ENCODE measurements around the gene MAPK8IP2.
"Not testable (repeated sequence)": the region's sequence is repeated elsewhere in the genome, so short reads cannot be mapped to it uniquely, and the experiment has no call there.

Gene MAPK8IP2

DNA sequence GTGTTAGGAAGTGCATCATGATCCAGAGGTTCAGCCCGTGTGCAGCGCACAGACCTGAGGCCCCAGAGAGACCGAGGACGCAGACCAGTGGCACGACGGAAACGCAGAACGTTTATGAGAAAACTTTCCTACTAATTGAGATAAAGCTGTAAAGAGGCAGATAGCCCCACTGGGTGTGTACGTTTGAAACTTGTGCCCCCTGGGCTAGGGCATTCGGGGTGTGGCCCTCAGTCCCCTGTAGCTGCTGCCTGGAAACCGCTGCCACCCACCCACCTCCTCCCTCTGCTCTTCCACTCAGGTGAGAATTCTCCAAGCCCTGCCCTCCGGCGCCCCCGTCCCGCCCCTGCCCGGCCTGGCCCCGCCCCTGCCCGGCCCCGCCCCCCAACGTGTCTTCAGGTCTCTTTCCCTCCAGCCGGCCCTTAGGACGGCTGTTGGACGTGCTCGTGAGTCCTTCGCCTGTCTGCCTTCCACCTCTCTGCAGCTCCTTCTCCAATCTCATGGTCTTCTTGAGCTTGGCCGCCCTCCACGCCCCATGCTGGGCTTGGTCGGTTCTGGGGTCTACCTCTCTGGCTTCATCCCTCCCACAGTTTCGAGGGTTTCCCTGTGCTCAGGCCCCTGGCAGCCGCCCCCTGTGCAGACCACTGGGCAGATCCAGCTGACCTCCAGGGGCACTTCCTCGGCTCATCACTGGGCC, 12.1 kb downstream of the MAPK8IP2 start:
- no peak overlapping the region for H3K27ac ChIP-seq (ENCODE audit: low read depth, low read length, poor library complexity, severe bottlenecking)
- H3K9me3 ChIP-seq (ENCODE audit: low read length): no peaks in the 10 kb centered on the region
- no peaks in the 10 kb centered on the region for H3F3A ChIP-seq (ENCODE audit: insufficient read depth, low read length)
- no peaks in the 10 kb centered on the region for H3K27me3 ChIP-seq (ENCODE audit: insufficient read depth, low read length)
- no peak overlapping the region for H3K9ac ChIP-seq (ENCODE audit: low read length)
- TF ChIP-seq, protein P1, sequence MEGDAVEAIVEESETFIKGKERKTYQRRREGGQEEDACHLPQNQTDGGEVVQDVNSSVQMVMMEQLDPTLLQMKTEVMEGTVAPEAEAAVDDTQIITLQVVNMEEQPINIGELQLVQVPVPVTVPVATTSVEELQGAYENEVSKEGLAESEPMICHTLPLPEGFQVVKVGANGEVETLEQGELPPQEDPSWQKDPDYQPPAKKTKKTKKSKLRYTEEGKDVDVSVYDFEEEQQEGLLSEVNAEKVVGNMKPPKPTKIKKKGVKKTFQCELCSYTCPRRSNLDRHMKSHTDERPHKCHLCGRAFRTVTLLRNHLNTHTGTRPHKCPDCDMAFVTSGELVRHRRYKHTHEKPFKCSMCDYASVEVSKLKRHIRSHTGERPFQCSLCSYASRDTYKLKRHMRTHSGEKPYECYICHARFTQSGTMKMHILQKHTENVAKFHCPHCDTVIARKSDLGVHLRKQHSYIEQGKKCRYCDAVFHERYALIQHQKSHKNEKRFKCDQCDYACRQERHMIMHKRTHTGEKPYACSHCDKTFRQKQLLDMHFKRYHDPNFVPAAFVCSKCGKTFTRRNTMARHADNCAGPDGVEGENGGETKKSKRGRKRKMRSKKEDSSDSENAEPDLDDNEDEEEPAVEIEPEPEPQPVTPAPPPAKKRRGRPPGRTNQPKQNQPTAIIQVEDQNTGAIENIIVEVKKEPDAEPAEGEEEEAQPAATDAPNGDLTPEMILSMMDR (IDR thresholded peaks at IDR 0.05; ENCODE audit: low read length): no peak
- TF ChIP-seq EZH2 (IDR thresholded peaks at IDR 0.05; ENCODE audit: borderline replicate concordance, low read length): no peak
- H3K4me2 ChIP-seq (ENCODE audit: low read length): no peak overlapping the region
- H4K20me1 ChIP-seq (ENCODE audit: insufficient read depth, low read length): no peaks in the 10 kb centered on the region
- no peaks in the 10 kb centered on the region for H3K9me2 ChIP-seq (ENCODE audit: low read depth, low read length)
- H3K4me1 ChIP-seq (ENCODE audit: insufficient read depth, low read length, severe bottlenecking): no peaks in the 10 kb centered on the region
- no peak overlapping the region for H3K4me3 ChIP-seq (ENCODE audit: low read depth, low read length, poor library complexity, severe bottlenecking)
- H3K36me3 ChIP-seq (ENCODE audit: insufficient read depth, low read length): no peaks in the 10 kb centered on the region
- no peak overlapping the region for H2AFZ ChIP-seq (ENCODE audit: low read length)
- no peaks in the 10 kb centered on the region for H3K79me2 ChIP-seq (ENCODE audit: insufficient read depth, low read length)

DNA sequence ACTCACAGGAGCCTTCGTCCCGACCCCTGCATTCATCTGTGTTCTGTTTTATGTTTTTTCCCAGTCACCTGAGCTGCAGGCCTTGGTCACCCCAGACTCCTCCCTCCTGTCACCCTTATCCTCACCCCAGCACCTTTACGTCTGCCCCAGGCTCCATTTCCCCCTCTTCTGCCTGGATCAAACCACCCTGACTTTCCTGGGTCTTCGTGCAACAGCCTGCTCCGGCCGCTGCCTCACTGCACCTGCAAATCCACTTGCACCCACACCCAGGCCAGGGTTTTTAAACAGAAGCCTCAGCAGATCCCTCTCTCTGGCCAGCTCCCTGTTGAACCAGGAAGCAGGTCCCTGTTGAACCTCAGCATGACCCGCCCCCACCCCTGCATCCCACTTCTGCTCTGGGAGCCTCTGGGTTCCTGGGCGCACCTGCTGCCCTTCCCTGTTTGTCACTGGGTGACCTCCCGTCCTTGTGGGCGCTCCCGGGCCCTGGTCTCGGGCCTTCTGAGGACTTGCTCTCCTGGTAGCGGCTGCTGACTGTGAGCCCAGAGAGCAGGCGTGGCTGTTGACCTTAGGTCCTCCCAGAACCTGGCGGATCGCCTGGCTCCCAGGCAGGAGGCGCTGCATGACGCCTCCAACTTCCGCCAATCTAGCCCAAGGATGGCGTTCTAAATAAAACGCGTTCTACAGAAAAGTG, 12.8 kb downstream of the MAPK8IP2 start:
- no peak for TF ChIP-seq EZH2 (IDR thresholded peaks at IDR 0.05; ENCODE audit: borderline replicate concordance, low read length)
- TF ChIP-seq, protein P1 (IDR thresholded peaks at IDR 0.05; ENCODE audit: low read length): no peak
- no peak overlapping the region for H3K4me3 ChIP-seq (ENCODE audit: low read depth, low read length, poor library complexity, severe bottlenecking)
- H3K27ac ChIP-seq (ENCODE audit: low read depth, low read length, poor library complexity, severe bottlenecking): no peak overlapping the region
- no peaks in the 10 kb centered on the region for H3K36me3 ChIP-seq (ENCODE audit: insufficient read depth, low read length)
- no peak overlapping the region for H3K4me2 ChIP-seq (ENCODE audit: low read length)
- H2AFZ ChIP-seq (ENCODE audit: low read length): no peak overlapping the region
- no peaks in the 10 kb centered on the region for H3K9me2 ChIP-seq (ENCODE audit: low read depth, low read length)
- H3F3A ChIP-seq (ENCODE audit: insufficient read depth, low read length): no peaks in the 10 kb centered on the region
- H3K27me3 ChIP-seq (ENCODE audit: insufficient read depth, low read length): no peaks in the 10 kb centered on the region
- H3K9me3 ChIP-seq (ENCODE audit: low read length): no peaks in the 10 kb centered on the region
- no peak overlapping the region for H3K9ac ChIP-seq (ENCODE audit: low read length)
- no peaks in the 10 kb centered on the region for H4K20me1 ChIP-seq (ENCODE audit: insufficient read depth, low read length)
- H3K79me2 ChIP-seq (ENCODE audit: insufficient read depth, low read length): no peaks in the 10 kb centered on the region
- H3K4me1 ChIP-seq (ENCODE audit: insufficient read depth, low read length, severe bottlenecking): no peaks in the 10 kb centered on the region

DNA sequence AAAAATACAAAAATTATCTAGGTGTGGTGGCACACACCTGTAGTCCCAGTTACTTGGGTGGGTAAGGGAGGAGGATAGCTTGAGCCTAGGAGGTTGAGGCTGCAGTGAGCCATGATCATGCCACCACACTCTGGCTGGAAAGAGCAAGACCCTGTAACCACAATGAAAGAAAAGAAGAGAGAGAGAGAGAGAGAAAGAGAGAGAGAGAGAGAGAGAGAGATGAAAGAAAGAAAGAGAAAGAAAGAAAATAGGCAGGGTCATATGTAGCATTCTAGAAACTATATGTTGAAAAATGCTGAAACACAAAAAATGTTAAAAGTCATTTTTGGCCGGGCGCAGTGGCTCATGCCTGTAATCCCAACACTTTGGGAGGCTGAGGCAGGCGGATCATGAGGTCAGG, 13.7 kb downstream of the MAPK8IP2 start:
- not testable (repeated sequence) for H3K9me2 ChIP-seq (ENCODE audit: low read depth, low read length); H3K4me1 ChIP-seq (ENCODE audit: insufficient read depth, low read length, severe bottlenecking); H2AFZ ChIP-seq (ENCODE audit: low read length); H3K9ac ChIP-seq (ENCODE audit: low read length); H3K9me3 ChIP-seq (ENCODE audit: low read length); H3K4me2 ChIP-seq (ENCODE audit: low read length); H3K27ac ChIP-seq (ENCODE audit: low read depth, low read length, poor library complexity, severe bottlenecking); H3K27me3 ChIP-seq (ENCODE audit: insufficient read depth, low read length); H3K36me3 ChIP-seq (ENCODE audit: insufficient read depth, low read length); H3K4me3 ChIP-seq (ENCODE audit: low read depth, low read length, poor library complexity, severe bottlenecking); H3F3A ChIP-seq (ENCODE audit: insufficient read depth, low read length); H3K79me2 ChIP-seq (ENCODE audit: insufficient read depth, low read length); H4K20me1 ChIP-seq (ENCODE audit: insufficient read depth, low read length)

All from OCI-LY1 (cell line).